Esophagus (tissue), 2 donors: ENCODE measurements around the gene DGKB. TPM values are rescaled to one million over a fixed set of nuclear protein-coding genes. Genes with fewer than 3 reads are reported as not detected.

Source experiments
- H3K27ac ChIP-seq, 2 donors: one replicate each; pipeline ENCODE4 v1.5.1; 2013; ENCODE audit warnings: low read depth in 2 of 2, mild to moderate bottlenecking in 2 of 2, inconsistent platforms in 1 of 2, low read length in 1 of 2, moderate library complexity in 1 of 2
- H3K27me3 ChIP-seq, 2 donors: one replicate each; pipeline ENCODE4 v1.6.1; 2013; ENCODE audit warnings: low read length in 2 of 2, control low read depth in 1 of 2, mild to moderate bottlenecking in 1 of 2; ENCODE audit not compliant: insufficient read depth in 2 of 2, control insufficient read depth in 1 of 2
- H3K36me3 ChIP-seq, 2 donors: one replicate each; pipeline ENCODE4 v1.6.1; 2013; ENCODE audit warnings: low read length in 1 of 2; ENCODE audit not compliant: control insufficient read depth in 2 of 2, insufficient read depth in 2 of 2
- H3K4me1 ChIP-seq, 2 donors: one replicate each; pipeline ENCODE4 v1.6.1; 2013; ENCODE audit warnings: low read length in 1 of 2; ENCODE audit not compliant: control insufficient read depth in 2 of 2, insufficient read depth in 2 of 2
- H3K4me3 ChIP-seq, 2 donors: one replicate each; pipeline ENCODE4 v1.5.1; 2013; ENCODE audit warnings: low read length in 2 of 2, mild to moderate bottlenecking in 2 of 2, low read depth in 1 of 2, moderate library complexity in 1 of 2
- H3K9me3 ChIP-seq, 2 donors: one replicate each; pipeline ENCODE4 v1.6.1; 2013; ENCODE audit warnings: mild to moderate bottlenecking in 2 of 2, low read depth in 1 of 2, low read length in 1 of 2, moderate library complexity in 1 of 2; ENCODE audit not compliant: control insufficient read depth in 2 of 2, insufficient read depth in 1 of 2
- WGBS, 2 donors: extraction: QIAGEN DNeasy Blood & Tissue Kit; methylation state at CpG; one replicate each; pipeline ENCODE4 v1.1.7; 2013; 5-methylcytosine and 5-hydroxymethylcytosine counted together
- polyA plus RNA-seq, 2 donors: library from polyadenylated mRNA; stranded (reverse); fragments of 200-250 nt; gene quantifications; one replicate each; pipeline ENCODE4 v1.2.3, GENCODE V29; 2013
- donor health status: healthy with polysubstance abuse.
- donor health status: Bipolar disorder and iron deficiency.

The DGKB gene
- polyA plus RNA-seq, 2 donors = 0.09 to 0.20 TPM

GRCh38 chr7:14137676-14138075, 764.9 kb downstream of the DGKB start:
- H3K27me3 ChIP-seq = no peaks in the 10 kb centered on the region
- H3K36me3 ChIP-seq = no peaks in the 10 kb centered on the region
- H3K9me3 ChIP-seq = no peaks in the 10 kb centered on the region
- 58 to 66% methylated on average over 2 of the region's 2 CpGs for WGBS, 2 donors
- no peak overlapping the region for H3K27ac ChIP-seq
- no peaks in the 10 kb centered on the region for H3K4me1 ChIP-seq
- no peak overlapping the region for H3K4me3 ChIP-seq

DNA sequence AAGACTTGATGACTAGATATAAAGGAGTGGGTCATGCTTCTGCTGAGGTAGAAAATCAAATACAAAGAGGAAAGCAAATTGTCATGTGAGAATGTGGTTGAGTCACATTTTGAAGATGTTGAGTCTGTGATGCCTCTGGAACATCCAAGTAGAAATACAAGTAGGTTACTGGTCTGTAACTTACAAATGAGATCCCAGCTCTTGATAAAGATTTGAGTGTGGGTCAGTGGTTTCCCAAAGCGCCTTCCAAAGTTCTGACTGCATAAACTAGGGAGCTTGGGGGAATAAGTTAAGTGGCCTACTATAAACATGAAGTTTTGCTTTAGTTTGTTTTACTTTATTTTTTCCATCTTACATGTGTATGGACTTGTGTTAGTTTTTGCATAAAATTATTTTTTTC, 768.8 kb downstream of the DGKB start:
- H3K4me3 ChIP-seq = no peak overlapping the region
- WGBS, 2 donors = 85 to 92% methylated on average over 1 of the region's 1 CpG
- H3K27me3 ChIP-seq = no peaks in the 10 kb centered on the region

GRCh38 chr7:14125998-14126397, 776.6 kb downstream of the DGKB start:
- H3K36me3 ChIP-seq = no peaks in the 10 kb centered on the region
- H3K4me3 ChIP-seq = no peak overlapping the region
- H3K27ac ChIP-seq = no peak overlapping the region
- H3K27me3 ChIP-seq = no peaks in the 10 kb centered on the region
- H3K4me1 ChIP-seq = no peaks in the 10 kb centered on the region
- no peaks in the 10 kb centered on the region for H3K9me3 ChIP-seq
- WGBS, 2 donors = 90 to 95% methylated on average over 3 of the region's 3 CpGs

More for the DNA sequence above, 768.8 kb downstream of the DGKB start:
- no peaks in the 10 kb centered on the region for H3K4me1 ChIP-seq
- H3K27ac ChIP-seq = no peak overlapping the region
- H3K36me3 ChIP-seq = no peaks in the 10 kb centered on the region
- H3K9me3 ChIP-seq = no peaks in the 10 kb centered on the region

DNA sequence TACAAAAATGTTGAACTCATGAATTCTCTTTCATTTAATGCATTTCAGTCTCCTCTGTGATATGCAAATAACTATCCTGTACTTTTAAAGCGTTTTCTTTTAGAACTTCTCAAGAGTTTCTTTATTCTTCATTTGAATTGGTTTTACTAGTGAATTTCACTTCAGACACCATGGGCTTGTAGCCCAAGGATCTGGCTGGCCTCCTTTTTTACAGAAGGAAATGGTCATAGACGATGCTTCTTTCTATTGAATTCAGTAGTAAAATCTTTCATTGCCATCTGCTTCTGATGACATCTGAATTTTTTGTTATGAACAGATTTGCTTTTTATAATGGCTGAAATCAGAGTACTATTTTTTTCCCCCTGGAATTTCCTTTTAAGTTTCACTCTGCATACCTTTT, 777.8 kb downstream of the DGKB start:
- Histone ChIP-seq H3K4me3 (no peak overlapping the region), H3K27ac (no peak overlapping the region), H3K9me3 (no peaks in the 10 kb centered on the region), H3K4me1 (no peaks in the 10 kb centered on the region), H3K36me3 (no peaks in the 10 kb centered on the region), H3K27me3 (no peaks in the 10 kb centered on the region)
- 80 to 82% methylated on average over 2 of the region's 2 CpGs for WGBS, 2 donors

GRCh38 chr7:14123923-14124322, 778.6 kb downstream of the DGKB start:
- no peak overlapping the region for H3K27ac ChIP-seq
- 27 to 32% methylated on average over 1 of the region's 1 CpG for WGBS, 2 donors

GRCh38 chr7:14115701-14116100, 786.9 kb downstream of the DGKB start:
- 84 to 89% methylated on average over 2 of the region's 2 CpGs for WGBS, 2 donors
- Histone ChIP-seq H3K27ac (no peak overlapping the region), H3K9me3 (no peaks in the 10 kb centered on the region), H3K36me3 (no peaks in the 10 kb centered on the region), H3K27me3 (no peaks in the 10 kb centered on the region), H3K4me3 (no peak overlapping the region), H3K4me1 (no peaks in the 10 kb centered on the region)

More at GRCh38 chr7:14123923-14124322, 778.6 kb downstream of the DGKB start:
- Histone ChIP-seq H3K36me3 (no peaks in the 10 kb centered on the region), H3K27me3 (no peaks in the 10 kb centered on the region), H3K9me3 (no peaks in the 10 kb centered on the region), H3K4me1 (no peaks in the 10 kb centered on the region), H3K4me3 (no peak overlapping the region)

DNA sequence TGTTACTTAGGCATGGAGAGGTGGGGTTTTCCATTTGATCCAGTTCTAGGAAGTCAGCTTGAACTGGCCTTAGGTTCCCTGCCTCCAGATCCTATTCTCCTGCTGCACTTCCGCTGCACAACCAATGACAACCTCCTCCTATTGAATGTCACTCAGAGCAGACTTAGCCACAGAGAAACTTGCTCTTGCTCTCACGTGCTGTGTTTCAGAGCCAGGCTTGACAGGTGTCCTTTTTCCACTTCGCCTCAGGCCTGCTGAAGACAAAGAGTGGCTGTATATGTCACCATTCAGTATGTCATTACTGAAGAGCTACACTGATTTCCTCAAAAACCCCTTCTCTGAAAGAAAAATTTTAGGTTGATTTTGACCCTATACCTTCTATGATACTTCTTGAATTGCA, 797.7 kb downstream of the DGKB start:
- Histone ChIP-seq H3K27ac (no peak overlapping the region), H3K27me3 (no peaks in the 10 kb centered on the region), H3K9me3 (no peaks in the 10 kb centered on the region), H3K4me1 (no peaks in the 10 kb centered on the region), H3K36me3 (no peaks in the 10 kb centered on the region), H3K4me3 (no peak overlapping the region)
- 69 to 81% methylated on average over 3 of the region's 3 CpGs for WGBS, 2 donors

DNA sequence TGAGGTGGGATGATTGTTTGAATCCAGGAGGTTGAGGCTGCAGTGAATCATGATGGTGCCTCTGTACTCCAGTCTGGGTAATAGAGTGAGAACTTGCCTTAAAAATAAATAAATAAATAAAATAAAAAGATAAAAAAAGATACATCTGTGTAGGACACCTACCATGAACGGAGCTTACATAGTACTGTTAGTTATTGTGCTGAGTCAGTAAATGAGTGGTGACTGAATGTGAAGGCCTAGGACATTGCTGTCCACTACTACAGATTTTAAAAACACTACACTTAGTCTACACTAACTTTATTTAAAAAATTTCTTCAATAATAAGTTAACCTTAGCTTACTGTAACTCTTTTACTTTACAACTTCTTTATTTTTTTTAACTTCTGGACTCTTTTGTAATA, 806.4 kb downstream of the DGKB start:
- H3K27ac ChIP-seq = no peak overlapping the region
- WGBS, 2 donors = 83 to 89% methylated on average over 1 of the region's 1 CpG
- no peaks in the 10 kb centered on the region for H3K9me3 ChIP-seq
- no peaks in the 10 kb centered on the region for H3K36me3 ChIP-seq
- no peak overlapping the region for H3K4me3 ChIP-seq
- H3K4me1 ChIP-seq = no peaks in the 10 kb centered on the region
- no peaks in the 10 kb centered on the region for H3K27me3 ChIP-seq

- no peaks in the 10 kb centered on the region for H3K9me3 ChIP-seq
- H3K36me3 ChIP-seq = no peaks in the 10 kb centered on the region
- WGBS, 2 donors = 53 to 64% methylated on average over 4 of the region's 4 CpGs
- H3K27ac ChIP-seq = no peak overlapping the region
- H3K4me3 ChIP-seq = no peak overlapping the region
- no peaks in the 10 kb centered on the region for H3K27me3 ChIP-seq
- H3K4me1 ChIP-seq = no peaks in the 10 kb centered on the region
Measured at GRCh38 chr7:14095233-14095950, 807.2 kb downstream of the DGKB start.
